PC-3 (cell line): ENCODE data around the gene CFAP107. TPM values are rescaled to one million over a fixed set of nuclear protein-coding genes. Genes with fewer than 3 reads are reported as not detected.

ENCODE experiments used
- ATAC-seq: fragments of 200-7000 bp; cut with Tn5 transposase; 2 replicates; pipeline ENCODE4 v1.9.1; 2020; ENCODE audit warnings: mild to moderate bottlenecking, moderate library complexity
- BruUV-seq: library from RNA; stranded (reverse); fragments of 400-500 nt; replicated peaks from 2 replicates; lab custom pipeline; 2021; lab: Mats Ljungman, UMichigan
- CTCF ChIA-PET: fragments of 300-600 bp; sonication (Branson Sonifier 250); formaldehyde crosslinking; loops from one replicate; lab custom pipeline; 2022; ENCODE audit warnings: antibody characterized with exemption; lab: Charles Lee
- POLR2A ChIA-PET: fragments of 300-600 bp; sonication (Branson Sonifier 250); formaldehyde crosslinking; loops from one replicate; lab custom pipeline; 2022; ENCODE audit warnings: antibody characterized with exemption; ENCODE audit not compliant: unreplicated experiment; lab: Charles Lee
- DNase-seq: peaks from one replicate; pipeline ENCODE4 v3.0.0-alpha.2; 2015
- H2AFZ ChIP-seq: fragments of 300-600 bp; sonication (generic); 2 replicates; pipeline ENCODE4 v1.6.0; 2016; ENCODE audit warnings: antibody characterized with exemption, low read length
- H3F3A ChIP-seq: fragments of 300-600 bp; sonication (generic); one replicate; pipeline ENCODE4 v1.6.0; 2017; ENCODE audit warnings: antibody characterized with exemption, low read length, control low read depth, mild to moderate bottlenecking; ENCODE audit not compliant: unreplicated experiment
- H3K27ac ChIP-seq: fragments of 300-600 bp; sonication (generic); 2 replicates; pipeline ENCODE4 v1.5.1; 2016; ENCODE audit warnings: mild to moderate bottlenecking, low read length
- H3K27me3 ChIP-seq: fragments of 300-600 bp; sonication (generic); 2 replicates; pipeline ENCODE4 v1.6.1; 2016; ENCODE audit warnings: low read length, mixed read lengths
- H3K36me3 ChIP-seq: fragments of 300-600 bp; sonication (generic); 2 replicates; pipeline ENCODE4 v1.6.1; 2016; ENCODE audit warnings: low read depth, mixed run types, low read length, mixed read lengths
- H3K4me1 ChIP-seq: fragments of 300-600 bp; sonication (generic); 2 replicates; pipeline ENCODE4 v1.5.1; 2016; ENCODE audit warnings: low read length; ENCODE audit not compliant: insufficient read depth
- H3K4me2 ChIP-seq: fragments of 300-600 bp; sonication (generic); 2 replicates; pipeline ENCODE4 v1.6.0; 2016; ENCODE audit warnings: low read length
- H3K4me3 ChIP-seq: fragments of 300-600 bp; sonication (generic); 2 replicates; pipeline ENCODE4 v1.5.1; 2016; ENCODE audit warnings: mild to moderate bottlenecking, low read length, mixed read lengths
- H3K79me2 ChIP-seq: fragments of 300-600 bp; sonication (generic); 2 replicates; pipeline ENCODE4 v1.6.1; 2017; ENCODE audit warnings: low read length, mixed read lengths
- H3K9ac ChIP-seq: fragments of 300-600 bp; sonication (generic); 2 replicates; pipeline ENCODE4 v1.6.0; 2016; ENCODE audit warnings: mild to moderate bottlenecking, low read length
- H3K9me2 ChIP-seq: fragments of 300-600 bp; sonication (generic); replicated peaks from 2 replicates; pipeline ENCODE4 v1.6.1; 2016; ENCODE audit warnings: mixed run types, low read length, mixed read lengths
- H3K9me3 ChIP-seq: fragments of 300-600 bp; sonication (generic); 2 replicates; pipeline ENCODE4 v1.6.1; 2016; ENCODE audit warnings: low read length, mixed read lengths
- H4K20me1 ChIP-seq: fragments of 300-600 bp; sonication (generic); 2 replicates; pipeline ENCODE4 v1.6.1; 2016; ENCODE audit warnings: low read length, mixed read lengths
- CTCF ChIP-seq: fragments of 300-600 bp; sonication (generic); conservative IDR thresholded peaks from 2 replicates; pipeline ENCODE4 v1.5.1; 2017; ENCODE audit warnings: antibody characterized with exemption, low read depth, mild to moderate bottlenecking, low read length
- EZH2 ChIP-seq: fragments of 300-600 bp; sonication (generic); IDR thresholded peaks from one replicate; pipeline ENCODE4 v1.6.1; 2017; ENCODE audit warnings: antibody characterized with exemption, mild to moderate bottlenecking, low read length; ENCODE audit not compliant: unreplicated experiment
- EZH2phosphoT487 ChIP-seq: fragments of 300-600 bp; sonication (generic); IDR thresholded peaks from 2 replicates; pipeline ENCODE4 v1.6.1; 2018; ENCODE audit warnings: mild to moderate bottlenecking, antibody characterized with exemption, low read length, borderline replicate concordance
- intact Hi-C: fragments of 100-400 bp; cut with micrococcal nuclease; formaldehyde crosslinking; loops from 2 replicates; pipeline ENCODE4 v1.9.0; 2023
- total RNA-seq: library from RNA; depleted of rRNA; stranded (reverse); fragments of >200 nt; gene quantifications from 2 replicates; pipeline ENCODE4 v1.2.3, GENCODE V29; 2014; rRNA removed

Gene CFAP107
- total RNA-seq, 1 experiment from 2014 or later, result not detected

- TF ChIP-seq EZH2phosphoT487 (no peak), CTCF (no peak), EZH2 (no peak)
- Histone ChIP-seq H4K20me1 (no peaks in the 10 kb centered on the region), H3K27ac (no peak overlapping the region), H3K9me3 (no peaks in the 10 kb centered on the region), H3K4me3 (no peak overlapping the region), H3K4me1 (no peaks in the 10 kb centered on the region), H3K79me2 (no peaks in the 10 kb centered on the region), H2AFZ (no peak overlapping the region), H3K27me3 (peaks cover 20% of the 10 kb centered on the region), H3K36me3 (no peaks in the 10 kb centered on the region), H3K9ac (no peak overlapping the region), H3F3A (no peaks in the 10 kb centered on the region), H3K4me2 (no peak overlapping the region), H3K9me2 (no peaks in the 10 kb centered on the region)
- no TSS peak for BruUV-seq
- ChIA-PET POLR2A (no interaction called here), CTCF (no interaction called here)
- ATAC-seq (no peak), DNase-seq (peak; percentile 20)
- intact Hi-C loops, result no loop called here
Observed at GRCh38 chr1:12811409-12811784, 65.4 kb downstream of the CFAP107 start.

Other genes with a start within 250 kb of the CFAP107 start
- 105 and 116 TPM in 2 replicates for gene DHRS3, start 128.0 kb upstream of the CFAP107 start, total RNA-seq
- not detected in 2 replicates for gene AADACL4, start 102.1 kb upstream of the CFAP107 start, total RNA-seq
- not detected in 2 replicates for gene AADACL3, start 30.1 kb upstream of the CFAP107 start, total RNA-seq
- gene PRAMEF12, start 27.5 kb downstream of the CFAP107 start, total RNA-seq, result not detected in 2 replicates
- not detected in 2 replicates for gene PRAMEF1, start 45.2 kb downstream of the CFAP107 start, total RNA-seq
- not detected in 2 replicates for gene PRAMEF11, start 85.2 kb downstream of the CFAP107 start, total RNA-seq
- gene HNRNPCL1, start 102.5 kb downstream of the CFAP107 start, total RNA-seq, result not detected in 2 replicates
- not detected in 2 replicates for gene PRAMEF2, start 110.9 kb downstream of the CFAP107 start, total RNA-seq
- not detected in 2 replicates for gene PRAMEF4, start 140.0 kb downstream of the CFAP107 start, total RNA-seq
- gene PRAMEF10, start 152.1 kb downstream of the CFAP107 start, total RNA-seq, result not detected in 2 replicates
- gene PRAMEF7, start 170.4 kb downstream of the CFAP107 start, total RNA-seq, result not detected in 2 replicates
- not detected in 2 replicates for gene PRAMEF6, start 201.4 kb downstream of the CFAP107 start, total RNA-seq